Measurements from ENCODE around the gene BRAT1.

BRAT1 gene

DNA sequence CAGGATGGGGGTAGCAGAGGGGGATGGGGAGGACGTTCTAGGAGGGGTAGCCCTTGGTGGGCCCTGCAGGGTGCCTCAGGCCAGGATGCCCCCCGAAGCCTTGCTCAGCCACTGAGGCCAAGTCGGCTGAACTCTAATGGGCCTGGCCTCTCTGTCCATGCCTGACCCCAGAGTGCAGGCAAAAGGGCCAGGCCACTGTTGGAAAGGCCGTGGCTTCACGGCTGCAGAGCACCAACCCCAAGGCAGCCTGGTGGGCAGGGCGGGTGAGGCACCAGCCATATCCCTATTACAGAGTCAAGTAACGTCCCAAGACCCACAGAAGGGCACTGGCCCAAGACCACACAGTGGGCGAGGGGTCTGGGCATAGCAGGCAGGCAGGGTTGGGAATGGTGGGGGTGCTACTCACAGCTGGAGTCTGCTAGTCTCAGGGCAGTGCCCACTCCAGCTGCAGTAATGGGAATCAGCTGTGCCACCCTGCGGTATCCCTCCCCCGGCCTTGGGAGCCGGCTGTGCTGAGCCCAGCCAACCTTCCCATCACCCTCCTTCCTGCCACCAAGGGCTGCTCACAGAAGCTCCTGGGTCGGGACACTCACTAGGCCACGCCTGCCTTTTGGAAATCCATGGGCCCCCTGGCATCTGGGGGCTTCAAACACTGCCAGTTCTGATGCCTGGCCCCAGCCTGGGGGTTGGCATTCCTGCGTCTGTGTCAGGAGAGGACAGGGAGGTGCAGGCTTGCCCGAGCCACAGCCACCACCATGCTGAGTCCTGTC, 39.7 kb downstream of the BRAT1 start:
- Histone ChIP-seq H3K79me2 (ENCODE audit: insufficient read depth, low read length) (no peaks in the 10 kb centered on the region), H3F3A (ENCODE audit: low read depth) (no peaks in the 10 kb centered on the region), H3K9me2 (replicated peaks; ENCODE audit: low read depth, low read length) (no peaks in the 10 kb centered on the region), H3K4me3 (ENCODE audit: low read length, poor library complexity, severe bottlenecking) (no peak overlapping the region), H3K9me3 (ENCODE audit: insufficient read depth, low read depth, low read length) (no peaks in the 10 kb centered on the region), H3K4me1 (ENCODE audit: insufficient read depth, low read length, poor library complexity, severe bottlenecking) (peaks cover 12% of the 10 kb centered on the region), H2AFZ (ENCODE audit: low read length) (no peak overlapping the region), H4K20me1 (ENCODE audit: insufficient read depth, low read length, poor library complexity, severe bottlenecking) (no peaks in the 10 kb centered on the region), H3K4me2 (ENCODE audit: low read depth, low read length, poor library complexity, severe bottlenecking) (no peak overlapping the region), H3K27me3 (ENCODE audit: insufficient read depth, low read length, poor library complexity, severe bottlenecking) (no peaks in the 10 kb centered on the region), H3K36me3 (ENCODE audit: insufficient read depth, low read length) (no peaks in the 10 kb centered on the region), H3K9ac (ENCODE audit: low read depth, low read length, poor library complexity, severe bottlenecking) (no peak overlapping the region)
- TF ChIP-seq, protein P1, sequence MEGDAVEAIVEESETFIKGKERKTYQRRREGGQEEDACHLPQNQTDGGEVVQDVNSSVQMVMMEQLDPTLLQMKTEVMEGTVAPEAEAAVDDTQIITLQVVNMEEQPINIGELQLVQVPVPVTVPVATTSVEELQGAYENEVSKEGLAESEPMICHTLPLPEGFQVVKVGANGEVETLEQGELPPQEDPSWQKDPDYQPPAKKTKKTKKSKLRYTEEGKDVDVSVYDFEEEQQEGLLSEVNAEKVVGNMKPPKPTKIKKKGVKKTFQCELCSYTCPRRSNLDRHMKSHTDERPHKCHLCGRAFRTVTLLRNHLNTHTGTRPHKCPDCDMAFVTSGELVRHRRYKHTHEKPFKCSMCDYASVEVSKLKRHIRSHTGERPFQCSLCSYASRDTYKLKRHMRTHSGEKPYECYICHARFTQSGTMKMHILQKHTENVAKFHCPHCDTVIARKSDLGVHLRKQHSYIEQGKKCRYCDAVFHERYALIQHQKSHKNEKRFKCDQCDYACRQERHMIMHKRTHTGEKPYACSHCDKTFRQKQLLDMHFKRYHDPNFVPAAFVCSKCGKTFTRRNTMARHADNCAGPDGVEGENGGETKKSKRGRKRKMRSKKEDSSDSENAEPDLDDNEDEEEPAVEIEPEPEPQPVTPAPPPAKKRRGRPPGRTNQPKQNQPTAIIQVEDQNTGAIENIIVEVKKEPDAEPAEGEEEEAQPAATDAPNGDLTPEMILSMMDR (conservative IDR thresholded peaks at IDR 0.05; ENCODE audit: low read length), result no peak
- TF ChIP-seq EZH2phosphoT487 (IDR thresholded peaks at IDR 0.05; ENCODE audit: borderline replicate concordance), result no peak

DNA sequence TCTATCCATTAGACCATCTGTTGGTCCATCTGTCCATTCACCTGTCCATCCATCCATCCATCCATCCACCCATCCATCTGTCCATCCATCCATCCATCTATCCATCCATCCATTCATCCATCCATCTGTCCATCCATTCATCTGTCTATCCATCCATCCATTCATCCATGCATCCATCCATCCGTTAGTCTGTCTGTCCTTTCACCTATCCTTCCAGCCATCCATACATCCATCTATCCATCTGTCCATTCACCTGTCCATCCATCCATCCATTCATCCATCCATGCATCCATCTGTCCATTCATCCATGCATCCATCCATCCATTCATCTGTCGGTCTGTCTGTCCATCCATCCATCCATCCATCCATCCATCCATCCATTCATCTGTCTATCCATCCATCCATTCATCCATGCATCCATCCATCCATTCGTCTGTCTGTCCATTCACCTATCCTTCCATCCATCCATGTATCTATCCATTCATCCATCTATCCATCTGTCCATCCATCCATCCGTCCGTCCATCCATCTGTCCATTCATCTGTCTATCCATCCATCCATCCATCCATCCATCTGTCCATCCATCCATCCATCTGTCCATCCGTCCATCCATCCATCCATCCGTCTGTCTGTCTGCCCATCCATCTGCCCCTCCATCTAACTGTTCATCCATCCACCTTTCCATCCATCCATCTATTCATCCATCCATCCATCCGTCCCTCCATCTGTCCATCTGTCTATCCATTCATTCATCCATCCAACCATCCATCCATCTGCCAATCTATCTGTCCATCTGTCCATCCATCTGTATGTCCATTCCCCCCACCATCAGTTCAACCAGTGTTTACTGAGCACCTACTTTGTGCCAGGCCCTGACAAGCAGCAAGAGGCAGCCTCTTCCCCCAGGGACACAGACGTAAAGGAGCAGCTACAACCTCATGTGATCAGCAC, 40.6 kb downstream of the BRAT1 start:
- Histone ChIP-seq H3K36me3 (ENCODE audit: insufficient read depth, low read length) (no peaks in the 10 kb centered on the region), H3K27me3 (ENCODE audit: insufficient read depth, low read length, poor library complexity, severe bottlenecking) (no peaks in the 10 kb centered on the region), H2AFZ (ENCODE audit: low read length) (no peak overlapping the region), H3K4me1 (ENCODE audit: insufficient read depth, low read length, poor library complexity, severe bottlenecking) (peaks cover 7% of the 10 kb centered on the region), H4K20me1 (ENCODE audit: insufficient read depth, low read length, poor library complexity, severe bottlenecking) (no peaks in the 10 kb centered on the region), H3K79me2 (ENCODE audit: insufficient read depth, low read length) (no peaks in the 10 kb centered on the region), H3K9ac (ENCODE audit: low read depth, low read length, poor library complexity, severe bottlenecking) (no peak overlapping the region), H3K9me2 (replicated peaks; ENCODE audit: low read depth, low read length) (no peaks in the 10 kb centered on the region), H3F3A (ENCODE audit: low read depth) (no peaks in the 10 kb centered on the region), H3K9me3 (ENCODE audit: insufficient read depth, low read depth, low read length) (no peaks in the 10 kb centered on the region), H3K4me2 (ENCODE audit: low read depth, low read length, poor library complexity, severe bottlenecking) (no peak overlapping the region), H3K4me3 (ENCODE audit: low read length, poor library complexity, severe bottlenecking) (no peak overlapping the region)
- TF ChIP-seq EZH2phosphoT487 (IDR thresholded peaks at IDR 0.05; ENCODE audit: borderline replicate concordance), result no peak
- TF ChIP-seq, protein P1 (conservative IDR thresholded peaks at IDR 0.05; ENCODE audit: low read length), result no peak

DNA sequence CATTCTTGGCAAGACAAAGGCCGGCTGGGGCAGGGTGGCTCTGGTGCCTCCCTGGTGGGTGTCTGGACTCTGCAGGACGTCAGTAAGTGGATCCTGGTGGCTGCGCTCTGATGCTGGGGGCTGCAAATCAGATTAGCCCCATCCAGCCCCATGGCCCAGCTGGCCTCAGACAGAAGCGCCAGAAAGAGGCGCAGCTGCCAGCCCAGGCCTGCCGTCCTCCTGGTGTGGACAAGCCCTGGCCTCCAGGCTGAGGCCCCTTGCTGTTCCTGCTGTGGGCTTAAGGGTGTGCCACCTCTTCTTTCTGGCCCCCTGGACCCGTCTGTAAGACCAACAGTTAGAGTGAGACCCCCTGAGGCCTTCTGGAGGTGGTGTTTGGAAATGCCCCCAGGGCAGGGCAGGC, 41.6 kb downstream of the BRAT1 start:
- H3K36me3 ChIP-seq (ENCODE audit: insufficient read depth, low read length), result no peaks in the 10 kb centered on the region
- no peaks in the 10 kb centered on the region for H3K79me2 ChIP-seq (ENCODE audit: insufficient read depth, low read length)
- H3F3A ChIP-seq (ENCODE audit: low read depth), result no peaks in the 10 kb centered on the region
- no peaks in the 10 kb centered on the region for H4K20me1 ChIP-seq (ENCODE audit: insufficient read depth, low read length, poor library complexity, severe bottlenecking)
- no peak overlapping the region for H3K4me2 ChIP-seq (ENCODE audit: low read depth, low read length, poor library complexity, severe bottlenecking)
- H3K27me3 ChIP-seq (ENCODE audit: insufficient read depth, low read length, poor library complexity, severe bottlenecking), result no peaks in the 10 kb centered on the region
- H3K4me1 ChIP-seq (ENCODE audit: insufficient read depth, low read length, poor library complexity, severe bottlenecking), result peaks cover 12% of the 10 kb centered on the region
- H3K9me3 ChIP-seq (ENCODE audit: insufficient read depth, low read depth, low read length), result no peaks in the 10 kb centered on the region
- H3K9ac ChIP-seq (ENCODE audit: low read depth, low read length, poor library complexity, severe bottlenecking), result no peak overlapping the region
- H3K9me2 ChIP-seq (replicated peaks; ENCODE audit: low read depth, low read length), result no peaks in the 10 kb centered on the region
- H2AFZ ChIP-seq (ENCODE audit: low read length), result no peak overlapping the region
- no peak for TF ChIP-seq EZH2phosphoT487 (IDR thresholded peaks at IDR 0.05; ENCODE audit: borderline replicate concordance)
- TF ChIP-seq, protein P1 (conservative IDR thresholded peaks at IDR 0.05; ENCODE audit: low read length), result no peak
- H3K4me3 ChIP-seq (ENCODE audit: low read length, poor library complexity, severe bottlenecking), result no peak overlapping the region

All from Loucy (cell line).